ENCODE measurements around the gene KRT77. TPM values are rescaled to one million over a fixed set of nuclear protein-coding genes. Genes with fewer than 3 reads are reported as not detected.

The KRT77 gene
- polyA plus RNA-seq, 1 of the 3 experiments (the other 2 are of a cell fraction): not detected

GRCh38 chr12:52726451-52726850, 23.1 kb upstream of the KRT77 start:
- no peaks in the 10 kb centered on the region for H3K79me2 ChIP-seq (ENCODE audit: insufficient read depth)
- H3K27ac ChIP-seq (ENCODE audit: low read depth in 2 of 2, low read length in 1 of 2): no peak overlapping the region
- H3K27me3 ChIP-seq (ENCODE audit: insufficient read depth): peaks cover 30% of the 10 kb centered on the region
- H3K9me3 ChIP-seq: no peaks in the 10 kb centered on the region
- no peaks in the 10 kb centered on the region for H3K9me2 ChIP-seq
- no peaks in the 10 kb centered on the region for H3K4me1 ChIP-seq (ENCODE audit: control insufficient read depth in 1 of 2, insufficient read depth in 2 of 2, low read depth in 1 of 2, low read length in 1 of 2)
- H3K36me3 ChIP-seq (replicated peaks in 1 of 2; ENCODE audit: control insufficient read depth in 1 of 2, insufficient read depth in 2 of 2, low read length in 1 of 2): no peaks in the 10 kb centered on the region
- CTCF ChIA-PET: no interaction called here
- H3K4me2 ChIP-seq: no peak overlapping the region
- H3F3A ChIP-seq (replicated peaks; ENCODE audit: insufficient read depth): no peaks in the 10 kb centered on the region
- H3K9ac ChIP-seq: no peak overlapping the region
- no peak overlapping the region for H3K4me3 ChIP-seq (ENCODE audit: low read depth in 2 of 2, low read length in 1 of 2)
- TF ChIP-seq FOSL2 (IDR thresholded peaks at IDR 0.05; ENCODE audit: borderline replicate concordance, low read depth) (no peak), MEF2A (IDR thresholded peaks at IDR 0.05; ENCODE audit: borderline replicate concordance, low read depth) (no peak), RXRA (IDR thresholded peaks at IDR 0.05; ENCODE audit: borderline replicate concordance, low read depth) (no peak), MAX (IDR thresholded peaks at IDR 0.05; ENCODE audit: low read depth) (no peak), TCF12 (IDR thresholded peaks at IDR 0.05) (no peak), CTCF (IDR thresholded peaks at IDR 0.05) (no peak), GABPA (IDR thresholded peaks at IDR 0.05; ENCODE audit: low read depth) (no peak), IRF3 (IDR thresholded peaks at IDR 0.05; ENCODE audit: low read depth, low read length) (no peak), EP300 (IDR thresholded peaks at IDR 0.05; ENCODE audit: borderline replicate concordance in 1 of 2, low read depth in 1 of 2, low read length in 1 of 2) (no peak), FOXJ3 (CRISPR knock-in tag; IDR thresholded peaks at IDR 0.05) (no peak), JUND (IDR thresholded peaks at IDR 0.05) (no peak), SIN3A (IDR thresholded peaks at IDR 0.05; ENCODE audit: borderline replicate concordance, low read depth, low read length) (no peak), SMC3 (IDR thresholded peaks at IDR 0.05; ENCODE audit: low read depth, low read length) (no peak), RAD21 (IDR thresholded peaks at IDR 0.05; ENCODE audit: low read length) (no peak), YY1 (IDR thresholded peaks at IDR 0.05; ENCODE audit: low read depth) (no peak), GATA2 (CRISPR knock-in tag; IDR thresholded peaks at IDR 0.05) (no peak), NRF1 (IDR thresholded peaks at IDR 0.05; ENCODE audit: low read depth, low read length) (no peak), REST (IDR thresholded peaks at IDR 0.05; ENCODE audit: low read depth, low read length) (no peak), MXI1 (IDR thresholded peaks at IDR 0.05; ENCODE audit: low read depth, low read length) (no peak)
- 0% methylated on average over 1 of the region's 2 CpGs for WGBS (ENCODE audit: low lambda C conversion rate)
- no peaks in the 10 kb centered on the region for H4K20me1 ChIP-seq (ENCODE audit: insufficient read depth)
- DNase-seq: no peak
- no peak overlapping the region for H2AFZ ChIP-seq (ENCODE audit: low read depth)
- POLR2A ChIA-PET: no interaction called here

Data from SK-N-SH (cell line).